A549 (cell line): Measurements from ENCODE around the gene ZNF423.

ENCODE experiments used
- BHLHE40 ChIP-seq: IDR thresholded peaks from 2 replicates; pipeline ENCODE4 v1.6.1; 2012; ENCODE audit warnings: low read depth, low read length, inconsistent platforms
- POLR2A ChIP-seq: IDR thresholded peaks from 2 replicates; pipeline ENCODE4 v1.6.1; 2012; ENCODE audit warnings: mild to moderate bottlenecking, low read length
- RFX5 ChIP-seq: fragments of 450-650 bp; IDR thresholded peaks from 2 replicates; pipeline ENCODE4 v1.7.1; 2014; ENCODE audit warnings: antibody characterized with exemption, mild to moderate bottlenecking, moderate library complexity
- ZNF302 ChIP-seq: fragments of 250-450 bp; sonication (Bioruptor Pico); IDR thresholded peaks from 2 replicates; pipeline ENCODE4 v1.9.0; 2021; ENCODE audit warnings: inconsistent platforms, mild to moderate bottlenecking, moderate library complexity

GRCh38 chr16:49528866-49529288 lies 327.0 kb downstream of the ZNF423 start:
- TF ChIP-seq ZNF302 (CRISPR knock-in tag) (no peak), RFX5 (no peak), POLR2A (no peak), BHLHE40 (no peak)
